RWPE2 (cell line): ENCODE data around the gene TCN2.

Source experiments
- ATAC-seq: fragments of 200-7000 bp; cut with Tn5 transposase; 3 replicates; pipeline ENCODE4 v1.9.1; 2021; ENCODE audit warnings: low read depth
- DNase-seq: peaks from one replicate; pipeline ENCODE4 v3.0.0-alpha.2; 2020; ENCODE audit warnings: low spot score
- H3K27ac ChIP-seq: fragments of 450-650 bp; 2 replicates; pipeline ENCODE4 v1.5.1; 2017; ENCODE audit warnings: mild to moderate bottlenecking; ENCODE audit not compliant: poor library complexity, severe bottlenecking
- H3K27me3 ChIP-seq: fragments of 250-450 bp; sonication (Bioruptor Pico); 2 replicates; pipeline ENCODE4 v1.5.1; 2021; ENCODE audit warnings: mild to moderate bottlenecking, moderate library complexity; ENCODE audit not compliant: insufficient read depth, poor library complexity, severe bottlenecking
- H3K36me3 ChIP-seq: fragments of 250-450 bp; sonication (Bioruptor Pico); 2 replicates; pipeline ENCODE4 v1.5.1; 2020; ENCODE audit warnings: low read depth, mild to moderate bottlenecking, moderate library complexity
- H3K4me1 ChIP-seq: fragments of 250-450 bp; sonication (Bioruptor Pico); 2 replicates; pipeline ENCODE4 v1.5.1; 2021; ENCODE audit warnings: mild to moderate bottlenecking, moderate library complexity; ENCODE audit not compliant: insufficient read depth, poor library complexity, severe bottlenecking
- H3K4me3 ChIP-seq: fragments of 250-450 bp; sonication (Bioruptor Pico); 2 replicates; pipeline ENCODE4 v1.5.1; 2021; ENCODE audit warnings: mild to moderate bottlenecking, moderate library complexity; ENCODE audit not compliant: severe bottlenecking
- H3K9me3 ChIP-seq: fragments of 250-450 bp; sonication (Bioruptor Pico); 2 replicates; pipeline ENCODE4 v1.5.1; 2021; ENCODE audit warnings: mild to moderate bottlenecking, moderate library complexity; ENCODE audit not compliant: severe bottlenecking
- CTCF ChIP-seq: fragments of 450-650 bp; IDR thresholded peaks from one replicate; pipeline ENCODE4 v1.5.1; 2017; ENCODE audit warnings: mild to moderate bottlenecking, moderate library complexity; ENCODE audit not compliant: poor library complexity, severe bottlenecking

Gene TCN2

GRCh38 chr22:30640839-30641430 lies 34.0 kb downstream of the TCN2 start:
- H3K36me3 ChIP-seq = no peaks in the 10 kb centered on the region
- TF ChIP-seq CTCF = no peak
- H3K27me3 ChIP-seq = no peaks in the 10 kb centered on the region
- H3K4me1 ChIP-seq = no peaks in the 10 kb centered on the region
- no peak for ATAC-seq
- DNase-seq = no peak
- H3K27ac ChIP-seq = no peak overlapping the region
- no peaks in the 10 kb centered on the region for H3K9me3 ChIP-seq
- H3K4me3 ChIP-seq = no peak overlapping the region

GRCh38 chr22:30643055-30643875 lies 36.3 kb downstream of the TCN2 start:
- no peaks in the 10 kb centered on the region for H3K27me3 ChIP-seq
- no peaks in the 10 kb centered on the region for H3K36me3 ChIP-seq
- no peaks in the 10 kb centered on the region for H3K9me3 ChIP-seq
- H3K4me1 ChIP-seq = no peaks in the 10 kb centered on the region
- no peak overlapping the region for H3K4me3 ChIP-seq
- no peak for TF ChIP-seq CTCF
- no peak for DNase-seq
- no peak overlapping the region for H3K27ac ChIP-seq
- no peak for ATAC-seq

GRCh38 chr22:30646518-30647160 lies 39.7 kb downstream of the TCN2 start:
- no peaks in the 10 kb centered on the region for H3K36me3 ChIP-seq
- no peak overlapping the region for H3K27ac ChIP-seq
- H3K4me1 ChIP-seq = peaks cover 5% of the 10 kb centered on the region
- DNase-seq = no peak
- TF ChIP-seq CTCF = no peak
- no peak for ATAC-seq
- H3K4me3 ChIP-seq = no peak overlapping the region
- no peaks in the 10 kb centered on the region for H3K9me3 ChIP-seq
- H3K27me3 ChIP-seq = no peaks in the 10 kb centered on the region

GRCh38 chr22:30647536-30647935 lies 40.6 kb downstream of the TCN2 start:
- peaks cover 5% of the 10 kb centered on the region for H3K4me1 ChIP-seq
- no peaks in the 10 kb centered on the region for H3K9me3 ChIP-seq
- DNase-seq (no peak), ATAC-seq (no peak)
- no peak overlapping the region for H3K27ac ChIP-seq
- H3K4me3 ChIP-seq = no peak overlapping the region
- no peaks in the 10 kb centered on the region for H3K27me3 ChIP-seq
- TF ChIP-seq CTCF = no peak
- H3K36me3 ChIP-seq = no peaks in the 10 kb centered on the region
